Thyroid gland (tissue), 4 donors: Measurements from ENCODE around the gene TIGD7.

Source experiments
- CTCF ChIP-seq, 6 experiments: fragments of 200-600 bp in 3 of 6; fragments of 450-650 bp in 3 of 6; sonication (generic) in 3 of 6; IDR thresholded peaks; one replicate each; pipeline ENCODE4 v1.5.1; 2016 to 2019; ENCODE audit warnings: antibody characterized with exemption in 6 of 6, mild to moderate bottlenecking in 2 of 6, inconsistent platforms in 1 of 6, moderate library complexity in 1 of 6
- POLR2A ChIP-seq, 2 donors: fragments of 450-650 bp; IDR thresholded peaks; one replicate each; pipeline ENCODE4 v1.6.1; 2017; ENCODE audit warnings: antibody characterized with exemption in 2 of 2, mild to moderate bottlenecking in 2 of 2, moderate library complexity in 1 of 2

GRCh38 chr16:3276679-3277078 lies 28.6 kb downstream of the TIGD7 start:
- TF ChIP-seq CTCF (IDR thresholded peaks at IDR 0.05): no peak
- no peak for TF ChIP-seq POLR2A (IDR thresholded peaks at IDR 0.05)
